H1 (cell line): ENCODE data around the gene SMYD3. TPM values are rescaled to one million over a fixed set of nuclear protein-coding genes. Genes with fewer than 3 reads are reported as not detected.

Experiments used
- CTCF ChIA-PET: fragments of 300-600 bp; sonication (Branson Sonifier 250); formaldehyde crosslinking; loops from one replicate; lab custom pipeline; 2021; ENCODE audit not compliant: partially characterized antibody; lab: Charles Lee
- POLR2A ChIA-PET: fragments of 300-600 bp; sonication (Branson Sonifier 250); formaldehyde crosslinking; loops from one replicate; lab custom pipeline; 2021; ENCODE audit warnings: inconsistent platforms; ENCODE audit not compliant: partially characterized antibody; lab: Charles Lee
- DNase-seq, 2 experiments: peaks; one replicate each; pipeline versions ENCODE4 v3.0.0 to v3.0.0-alpha.2; 2010 to 2022; ENCODE audit warnings: low spot score in 2 of 2, low read depth in 1 of 2, mixed read lengths in 1 of 2
- FAIRE-seq: peaks from 2 replicates; lab custom pipeline; 2011; peaks lifted over from hg19 to GRCh38; lab: Jason Lieb, UNC
- H2AFZ ChIP-seq: 2 replicates; pipeline ENCODE4 v1.8.1; 2012; ENCODE audit warnings: low read length, inconsistent platforms
- H2AK5ac ChIP-seq: 2 replicates; pipeline ENCODE4 v1.6.1; 2013; ENCODE audit warnings: low read depth, low read length
- H2BK120ac ChIP-seq: replicated peaks from 2 replicates; pipeline ENCODE3; 2013; ENCODE audit warnings: low read depth, low read length, inconsistent platforms
- H2BK12ac ChIP-seq: 2 replicates; pipeline ENCODE4 v1.6.1; 2013; ENCODE audit warnings: low read depth, low read length
- H2BK15ac ChIP-seq: 2 replicates; pipeline ENCODE4 v1.6.1; 2013; ENCODE audit warnings: low read length
- H2BK20ac ChIP-seq: 2 replicates; pipeline ENCODE4 v1.6.1; 2013; ENCODE audit warnings: low read length
- H2BK5ac ChIP-seq: 2 replicates; pipeline ENCODE4 v1.6.1; 2013; ENCODE audit warnings: low read depth, low read length
- H3K14ac ChIP-seq: 2 replicates; pipeline ENCODE4 v1.6.1; 2013; ENCODE audit warnings: inconsistent platforms; ENCODE audit not compliant: insufficient read length
- H3K18ac ChIP-seq: 2 replicates; pipeline ENCODE4 v1.6.1; 2013; ENCODE audit warnings: low read length; ENCODE audit errors: extremely low read depth
- H3K23ac ChIP-seq: 2 replicates; pipeline ENCODE4 v1.6.1; 2013; ENCODE audit warnings: inconsistent platforms; ENCODE audit not compliant: insufficient read length
- H3K23me2 ChIP-seq: 2 replicates; pipeline ENCODE4 v1.6.1; 2013; ENCODE audit warnings: low read depth, low read length
- H3K27ac ChIP-seq: 2 replicates; pipeline ENCODE4 v1.6.1; 2011; ENCODE audit warnings: low read depth, low read length, inconsistent platforms
- H3K27me3 ChIP-seq, 4 experiments: replicated peaks in 1 of 4; 1 replicate in 1 of 4; 2 replicates in 3 of 4; pipeline versions ENCODE4 v1.6.1 to v1.8.1; 2011 to 2013; ENCODE audit warnings: low read length in 3 of 4, mild to moderate bottlenecking in 3 of 4, inconsistent platforms in 2 of 4, mixed read lengths in 2 of 4, moderate library complexity in 1 of 4; ENCODE audit not compliant: control insufficient read depth in 3 of 4, insufficient read depth in 3 of 4; ENCODE audit errors: extremely low read depth in 1 of 4
- H3K36me3 ChIP-seq, 4 experiments: 2 replicates each; pipeline versions ENCODE4 v1.6.1 to v1.8.1; 2011 to 2013; ENCODE audit warnings: mild to moderate bottlenecking in 4 of 4, low read length in 3 of 4, moderate library complexity in 2 of 4, control low read depth in 1 of 4, inconsistent platforms in 1 of 4; ENCODE audit not compliant: insufficient read depth in 4 of 4, control insufficient read depth in 2 of 4
- H3K4ac ChIP-seq: replicated peaks from 2 replicates; pipeline ENCODE3; 2013; ENCODE audit warnings: low read length, low read depth, mixed read lengths, inconsistent platforms; ENCODE audit not compliant: insufficient read length
- H3K4me1 ChIP-seq, 4 experiments: replicated peaks in 1 of 4; 1 replicate in 1 of 4; 2 replicates in 3 of 4; pipeline versions ENCODE4 v1.6.1 to v1.8.1; 2011 to 2013; ENCODE audit warnings: low read length in 3 of 4, inconsistent platforms in 2 of 4, mixed read lengths in 1 of 4; ENCODE audit not compliant: insufficient read depth in 4 of 4, control insufficient read depth in 3 of 4
- H3K4me2 ChIP-seq, 2 experiments: 2 replicates each; pipeline versions ENCODE4 v1.6.1 to v1.8.1; 2011 to 2013; ENCODE audit warnings: low read depth in 2 of 2, low read length in 2 of 2, control low read depth in 1 of 2, inconsistent platforms in 1 of 2, mild to moderate bottlenecking in 1 of 2; ENCODE audit not compliant: insufficient read depth in 1 of 2
- H3K4me3 ChIP-seq, 4 experiments: fragments of 200-600, 300-600 bp in 1 of 4; sonication (generic), shearing (Covaris generic), sonication (Bioruptor Twin) in 1 of 4; 2 replicates each; pipeline versions ENCODE4 v1.5.1 to v1.8.1; 2011 to 2016; ENCODE audit warnings: low read length in 4 of 4, low read depth in 3 of 4, control low read depth in 2 of 4, inconsistent platforms in 2 of 4, mild to moderate bottlenecking in 2 of 4, mixed read lengths in 1 of 4, moderate library complexity in 1 of 4; ENCODE audit not compliant: insufficient read depth in 2 of 4; ENCODE audit errors: extremely low read depth in 1 of 4
- H3K56ac ChIP-seq: replicated peaks from 2 replicates; pipeline ENCODE3; 2013; ENCODE audit warnings: low read depth, mild to moderate bottlenecking, mixed read lengths, low read length, inconsistent platforms; ENCODE audit not compliant: insufficient read length
- H3K79me1 ChIP-seq: 2 replicates; pipeline ENCODE4 v1.6.1; 2013; ENCODE audit warnings: low read depth, low read length, control low read depth
- H3K79me2 ChIP-seq, 2 experiments: 2 replicates each; pipeline versions ENCODE4 v1.6.1 to v1.8.1; 2012 to 2013; ENCODE audit warnings: low read length in 2 of 2, mild to moderate bottlenecking in 2 of 2, inconsistent platforms in 1 of 2; ENCODE audit not compliant: insufficient read depth in 2 of 2, control insufficient read depth in 1 of 2
- H3K9ac ChIP-seq, 4 experiments: replicated peaks in 1 of 4; 1 replicate in 1 of 4; 2 replicates in 3 of 4; pipeline versions ENCODE4 v1.6.1 to v1.8.1; 2011 to 2013; ENCODE audit warnings: low read depth in 3 of 4, low read length in 3 of 4, control low read depth in 2 of 4, mild to moderate bottlenecking in 2 of 4, moderate library complexity in 2 of 4, inconsistent platforms in 1 of 4; ENCODE audit errors: extremely low read depth in 1 of 4
- H3K9me3 ChIP-seq, 2 experiments: 2 replicates each; pipeline versions ENCODE4 v1.6.1 to v1.8.1; 2012 to 2013; ENCODE audit warnings: mild to moderate bottlenecking in 2 of 2, moderate library complexity in 2 of 2, control low read depth in 1 of 2, inconsistent platforms in 1 of 2, low read depth in 1 of 2, low read length in 1 of 2, mixed read lengths in 1 of 2; ENCODE audit not compliant: insufficient read depth in 2 of 2
- H4K20me1 ChIP-seq, 2 experiments: replicated peaks in 1 of 2; 2 replicates each; pipeline versions ENCODE3 to v1.8.1; 2011 to 2013; ENCODE audit warnings: inconsistent platforms in 2 of 2, low read length in 2 of 2, mild to moderate bottlenecking in 1 of 2; ENCODE audit not compliant: insufficient read depth in 2 of 2, control insufficient read depth in 1 of 2
- H4K5ac ChIP-seq: 2 replicates; pipeline ENCODE4 v1.6.1; 2013; ENCODE audit warnings: low read length, low read depth, mixed read lengths, inconsistent platforms; ENCODE audit not compliant: insufficient read length
- H4K8ac ChIP-seq: 2 replicates; pipeline ENCODE4 v1.8.0; 2013; ENCODE audit warnings: mild to moderate bottlenecking, moderate library complexity, low read length, inconsistent platforms; ENCODE audit not compliant: insufficient read depth; ENCODE audit errors: extremely low read depth
- H4K91ac ChIP-seq: replicated peaks from 2 replicates; pipeline ENCODE3; 2013; ENCODE audit warnings: low read length, mixed read lengths, inconsistent platforms; ENCODE audit not compliant: insufficient read length
- ASH2L ChIP-seq: fragments of 200-600, 300-600 bp; sonication (generic); IDR thresholded peaks from one replicate; pipeline ENCODE4 v1.7.1; 2017; ENCODE audit warnings: low read length
- CBX8 ChIP-seq: fragments of 300-800, 300-1000 bp; sonication (generic); IDR thresholded peaks from 2 replicates; pipeline ENCODE4 v1.7.1; 2016; ENCODE audit warnings: low read depth, low read length, borderline replicate concordance
- CHD1 ChIP-seq: IDR thresholded peaks from 2 replicates; pipeline ENCODE4 v1.6.1; 2012; ENCODE audit warnings: low read depth, low read length, improper control_type of control experiment
- CHD2 ChIP-seq: IDR thresholded peaks from 2 replicates; pipeline ENCODE4 v1.6.1; 2012; ENCODE audit warnings: low read length, improper control_type of control experiment
- FOSL1 ChIP-seq: IDR thresholded peaks from 2 replicates; pipeline ENCODE4 v1.6.1; 2011; ENCODE audit warnings: mild to moderate bottlenecking, low read depth, low read length, moderate library complexity; ENCODE audit not compliant: insufficient read depth
- JUN ChIP-seq: IDR thresholded peaks from 2 replicates; pipeline ENCODE4 v1.6.1; 2011; ENCODE audit warnings: low read depth, mild to moderate bottlenecking, improper control_type of control experiment, low read length
- JUND ChIP-seq: IDR thresholded peaks from 2 replicates; pipeline ENCODE4 v1.6.1; 2011; ENCODE audit warnings: mild to moderate bottlenecking, improper control_type of control experiment, low read length
- MAFK ChIP-seq: IDR thresholded peaks from 2 replicates; pipeline ENCODE4 v1.6.1; 2012; ENCODE audit warnings: low read depth, mild to moderate bottlenecking, improper control_type of control experiment, low read length
- NANOG ChIP-seq: IDR thresholded peaks from 2 replicates; pipeline ENCODE4 v1.6.1; 2011; ENCODE audit warnings: low read length, low read depth, mild to moderate bottlenecking, inconsistent platforms; ENCODE audit not compliant: insufficient read depth, poor library complexity, severe bottlenecking
- SIX5 ChIP-seq: IDR thresholded peaks from 2 replicates; pipeline ENCODE4 v1.6.1; 2011; ENCODE audit warnings: mild to moderate bottlenecking, low read depth, low read length
- SP1 ChIP-seq: IDR thresholded peaks from 2 replicates; pipeline ENCODE4 v1.6.1; 2011; ENCODE audit warnings: low read depth, low read length
- TCF12 ChIP-seq: IDR thresholded peaks from 2 replicates; pipeline ENCODE4 v1.6.1; 2011; ENCODE audit warnings: low read depth, mild to moderate bottlenecking, low read length
- TEAD4 ChIP-seq: IDR thresholded peaks from 2 replicates; pipeline ENCODE4 v1.6.1; 2012; ENCODE audit warnings: low read depth, low read length, inconsistent platforms, mixed read lengths
- WGBS, 2 experiments: shearing (Covaris generic) in 1 of 2; methylation state at CpG; one replicate each; pipeline versions ENCODE4 v1.1.6 to v1.1.7; 2013 to 2015; ENCODE audit warnings: low lambda C conversion rate in 2 of 2, mixed read lengths in 2 of 2, inconsistent platforms in 1 of 2, low coverage in 1 of 2, missing lambda C conversion rate in 1 of 2; ENCODE audit not compliant: insufficient replicate concordance in 2 of 2, insufficient coverage in 1 of 2, insufficient read length in 1 of 2; ENCODE audit errors: extremely low coverage in 1 of 2, missing lambda C conversion rate in 1 of 2; 5-methylcytosine and 5-hydroxymethylcytosine counted together
- polyA plus RNA-seq, 7 experiments: library from polyadenylated mRNA; depleted of rRNA in 3 of 7; stranded (reverse) in 5 of 7; unstranded in 2 of 7; fragments of >200 nt in 5 of 7; fragments of 200-250 nt in 2 of 7; gene quantifications; 1 replicate in 5 of 7; 2 replicates in 1 of 7; 4 replicates in 1 of 7; pipeline versions ENCODE4 v1.2.1 to v1.2.3, GENCODE V29; 2011 to 2013; ENCODE audit warnings: missing spikeins in 2 of 7, mixed read lengths in 2 of 7
- total RNA-seq: library from RNA; stranded (reverse); fragmentation: NEBNext Ultra II Directional; extraction: Animal tissue kit (Norgen Biotek cat#: 25700); gene quantifications from 2 replicates; pipeline ENCODE4 v1.2.1, GENCODE V29; 2021
- TF ChIP-seq, protein P1 (sequence below): IDR thresholded peaks from 2 replicates; pipeline ENCODE4 v1.6.1; 2012; ENCODE audit warnings: inconsistent platforms

The SMYD3 gene
- total and polyA plus RNA-seq, 2 of the 8 experiments (the other 6 are each of a cell fraction or from before 2014, with no cell fraction given): 17.3 to 25.4 TPM

DNA sequence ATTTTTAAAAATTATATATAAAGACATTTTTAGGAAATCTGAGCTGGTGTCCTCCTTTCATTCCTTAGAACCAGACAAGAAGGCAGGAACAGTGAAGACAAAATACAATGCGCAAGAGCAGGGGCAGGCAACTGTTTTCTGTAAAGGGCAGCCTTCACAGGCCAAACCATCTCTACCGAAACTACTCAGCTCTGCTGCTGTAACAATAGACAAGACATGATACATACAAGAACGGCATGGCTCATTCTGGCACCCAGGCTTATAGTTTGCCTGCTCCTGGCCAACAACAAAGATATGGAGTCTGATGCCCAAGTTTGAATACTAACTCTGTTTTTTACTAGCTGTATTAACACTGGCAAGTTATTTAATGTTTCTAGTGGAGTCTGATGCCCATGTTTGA, 232.0 kb downstream of the SMYD3 start:
- no peaks in the 10 kb centered on the region for H3K27me3 ChIP-seq
- no peaks in the 10 kb centered on the region for H3K36me3 ChIP-seq
- no peak overlapping the region for H3K27ac ChIP-seq
- CTCF ChIA-PET: interaction anchor here (0.6 kb wide), 1 partner anchor 1009 kb away, joined by 3 read pairs; no protein-coding TSS in a partner anchor
- no peak overlapping the region for H2BK5ac ChIP-seq
- H2BK20ac ChIP-seq: no peak overlapping the region
- no peak overlapping the region for H3K18ac ChIP-seq
- H2AK5ac ChIP-seq: no peak overlapping the region
- H3K23me2 ChIP-seq: no peaks in the 10 kb centered on the region
- DNase-seq: no peak
- no peak overlapping the region for H2BK12ac ChIP-seq
- H3K23ac ChIP-seq: no peak overlapping the region
- H3K4ac ChIP-seq: no peak overlapping the region
- no peak overlapping the region for H4K5ac ChIP-seq
- no peaks in the 10 kb centered on the region for H3K79me2 ChIP-seq
- POLR2A ChIA-PET: no interaction called here
- no peak overlapping the region for H3K56ac ChIP-seq
- no peak overlapping the region for H2BK120ac ChIP-seq
- H3K9ac ChIP-seq: no peak overlapping the region
- no peak overlapping the region for H2AFZ ChIP-seq
- H3K14ac ChIP-seq: no peak overlapping the region
- H4K91ac ChIP-seq: no peak overlapping the region
- H3K79me1 ChIP-seq: no peaks in the 10 kb centered on the region; the same call in 1 of the 2 replicates
- no peaks in the 10 kb centered on the region for H3K9me3 ChIP-seq
- H3K4me2 ChIP-seq: no peak overlapping the region
- H3K4me3 ChIP-seq: no peak overlapping the region
- H4K20me1 ChIP-seq: no peaks in the 10 kb centered on the region
- no peak for FAIRE-seq
- H3K4me1 ChIP-seq: no peaks in the 10 kb centered on the region
- H4K8ac ChIP-seq: no peak overlapping the region
- no peak overlapping the region for H2BK15ac ChIP-seq
- 90% methylated on average over 3 of the region's 3 CpGs; no CpG with 5 or more reads in 1 of the 2 experiments for WGBS, 2 experiments
- TF ChIP-seq CHD1 (no peak), MAFK (no peak), TEAD4 (no peak), SIX5 (no peak), SP1 (no peak), CBX8 (no peak), NANOG (no peak), ASH2L (no peak), JUND (no peak), JUN (no peak), CHD2 (no peak), FOSL1 (no peak), TCF12 (no peak)
- TF ChIP-seq, protein P1, sequence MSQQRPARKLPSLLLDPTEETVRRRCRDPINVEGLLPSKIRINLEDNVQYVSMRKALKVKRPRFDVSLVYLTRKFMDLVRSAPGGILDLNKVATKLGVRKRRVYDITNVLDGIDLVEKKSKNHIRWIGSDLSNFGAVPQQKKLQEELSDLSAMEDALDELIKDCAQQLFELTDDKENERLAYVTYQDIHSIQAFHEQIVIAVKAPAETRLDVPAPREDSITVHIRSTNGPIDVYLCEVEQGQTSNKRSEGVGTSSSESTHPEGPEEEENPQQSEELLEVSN: no peak
